ENCODE measurements around the gene ART4. TPM values are rescaled to one million over a fixed set of nuclear protein-coding genes. Genes with fewer than 3 reads are reported as not detected.

The ART4 gene
- total and polyA plus RNA-seq, 5 donors from 2014 or later = not detected

- DNase-seq (no peak), ATAC-seq (ENCODE audit: low read depth in 2 of 2) (no peak)
- H3K36me3 ChIP-seq (ENCODE audit: control insufficient read depth, insufficient read depth, low read length) = no peaks in the 10 kb centered on the region
- no peaks in the 10 kb centered on the region for H3K27me3 ChIP-seq (ENCODE audit: control insufficient read depth, insufficient read depth, low read length)
- peaks cover 0 to 8% (median 5%) of the 10 kb centered on the region in 7 donors for H3K9me3 Mint-ChIP-seq
- H3K4me1 ChIP-seq (ENCODE audit: control insufficient read depth, insufficient read depth, low read length, poor library complexity, severe bottlenecking) = no peaks in the 10 kb centered on the region
- no peak overlapping the region for H3K27ac ChIP-seq (ENCODE audit: insufficient read depth, low read length, poor library complexity, severe bottlenecking)
- H3K4me3 ChIP-seq (ENCODE audit: low read depth, low read length) = no peak overlapping the region
- H3K36me3 Mint-ChIP-seq = no peaks in the 10 kb centered on the region
- H3K4me3 Mint-ChIP-seq = no peak overlapping the region
- H3K9me3 ChIP-seq (ENCODE audit: control insufficient read depth in 2 of 2, low read length in 2 of 2) = no peaks in the 10 kb centered on the region
- peaks cover 9% of the 10 kb centered on the region for H3K27me3 Mint-ChIP-seq
- H3K27ac Mint-ChIP-seq = peak overlapping the region in 1 of 3 donors; percentile 21
- H3K4me1 Mint-ChIP-seq = peaks cover 0 to 8% (median 2%) of the 10 kb centered on the region in 4 donors
Observed at GRCh38 chr12:14871247-14871646, 27.9 kb upstream of the ART4 start.

GRCh38 chr12:14868916-14869506 lies 25.7 kb upstream of the ART4 start:
- Histone ChIP-seq H3K27ac (ENCODE audit: insufficient read depth, low read length, poor library complexity, severe bottlenecking) (no peak overlapping the region), H3K4me1 (ENCODE audit: control insufficient read depth, insufficient read depth, low read length, poor library complexity, severe bottlenecking) (no peaks in the 10 kb centered on the region), H3K9me3 (ENCODE audit: control insufficient read depth in 2 of 2, low read length in 2 of 2) (no peaks in the 10 kb centered on the region), H3K27me3 (ENCODE audit: control insufficient read depth, insufficient read depth, low read length) (no peaks in the 10 kb centered on the region), H3K4me3 (ENCODE audit: low read depth, low read length) (no peak overlapping the region), H3K36me3 (ENCODE audit: control insufficient read depth, insufficient read depth, low read length) (no peaks in the 10 kb centered on the region)
- Mint-ChIP-seq H3K27ac (no peak overlapping the region), H3K9me3 (peaks cover 0 to 13% (median 7%) of the 10 kb centered on the region in 7 donors), H3K4me3 (no peak overlapping the region), H3K4me1 (peaks cover 0 to 8% (median 2%) of the 10 kb centered on the region in 4 donors), H3K27me3 (peaks cover 9% of the 10 kb centered on the region), H3K36me3 (no peaks in the 10 kb centered on the region)
- ATAC-seq (ENCODE audit: low read depth in 2 of 2) (no peak), DNase-seq (no peak)

DNA sequence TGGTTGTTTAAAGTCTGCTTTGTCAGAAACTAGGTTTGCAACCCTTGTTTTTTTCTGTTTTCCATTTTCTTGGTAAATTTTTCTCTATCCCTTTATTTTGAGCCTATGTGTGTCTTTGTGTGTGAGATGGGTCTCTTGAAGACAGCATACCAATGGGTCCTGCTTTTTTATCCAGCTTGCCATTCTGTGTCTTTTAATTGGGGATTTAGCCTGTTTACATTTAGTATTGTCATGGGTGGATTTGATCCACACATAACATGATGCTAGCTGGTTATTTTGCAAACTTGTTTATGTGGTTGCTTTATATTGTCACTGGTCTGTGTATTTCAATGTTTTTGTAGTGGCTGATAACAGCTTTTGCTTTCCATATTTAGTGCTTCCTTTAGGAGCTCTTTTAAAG lies 17.2 kb upstream of the ART4 start:
- Histone ChIP-seq H3K4me1 (ENCODE audit: control insufficient read depth, insufficient read depth, low read length, poor library complexity, severe bottlenecking) (no peaks in the 10 kb centered on the region), H3K9me3 (ENCODE audit: control insufficient read depth in 2 of 2, low read length in 2 of 2) (peaks cover 6 to 12% of the 10 kb centered on the region in 2 experiments), H3K27me3 (ENCODE audit: control insufficient read depth, insufficient read depth, low read length) (peaks cover 2% of the 10 kb centered on the region), H3K27ac (ENCODE audit: insufficient read depth, low read length, poor library complexity, severe bottlenecking) (no peak overlapping the region), H3K4me3 (ENCODE audit: low read depth, low read length) (no peak overlapping the region), H3K36me3 (ENCODE audit: control insufficient read depth, insufficient read depth, low read length) (no peaks in the 10 kb centered on the region)
- H3K9me3 Mint-ChIP-seq = peaks cover 2 to 19% (median 11%) of the 10 kb centered on the region in 7 donors
- peaks cover 0 to 4% (median 0%) of the 10 kb centered on the region in 4 donors for H3K4me1 Mint-ChIP-seq
- no peak overlapping the region for H3K4me3 Mint-ChIP-seq
- DNase-seq (no peak), ATAC-seq (ENCODE audit: low read depth in 2 of 2) (no peak)
- H3K27ac Mint-ChIP-seq = peak overlapping the region in 1 of 3 donors; percentile 61
- peaks cover 8% of the 10 kb centered on the region for H3K27me3 Mint-ChIP-seq
- peaks cover 4% of the 10 kb centered on the region for H3K36me3 Mint-ChIP-seq

GRCh38 chr12:14858513-14858912 lies 15.2 kb upstream of the ART4 start:
- H3K36me3 ChIP-seq (ENCODE audit: control insufficient read depth, insufficient read depth, low read length) = no peaks in the 10 kb centered on the region
- Mint-ChIP-seq H3K27ac (no peak overlapping the region), H3K9me3 (peaks cover 2 to 19% (median 11%) of the 10 kb centered on the region in 7 donors), H3K4me3 (no peak overlapping the region), H3K36me3 (peaks cover 4% of the 10 kb centered on the region), H3K4me1 (peaks cover 0 to 4% (median 0%) of the 10 kb centered on the region in 4 donors), H3K27me3 (peaks cover 4% of the 10 kb centered on the region)
- H3K9me3 ChIP-seq (ENCODE audit: control insufficient read depth in 2 of 2, low read length in 2 of 2) = peaks cover 6 to 12% of the 10 kb centered on the region in 2 experiments
- no peak for ATAC-seq (ENCODE audit: low read depth in 2 of 2)
- no peak for DNase-seq
- no peak overlapping the region for H3K4me3 ChIP-seq (ENCODE audit: low read depth, low read length)
- no peak overlapping the region for H3K27ac ChIP-seq (ENCODE audit: insufficient read depth, low read length, poor library complexity, severe bottlenecking)
- H3K4me1 ChIP-seq (ENCODE audit: control insufficient read depth, insufficient read depth, low read length, poor library complexity, severe bottlenecking) = no peaks in the 10 kb centered on the region
- peaks cover 2% of the 10 kb centered on the region for H3K27me3 ChIP-seq (ENCODE audit: control insufficient read depth, insufficient read depth, low read length)

GRCh38 chr12:14854586-14855183 lies 11.4 kb upstream of the ART4 start:
- Histone ChIP-seq H3K36me3 (ENCODE audit: control insufficient read depth, insufficient read depth, low read length) (no peaks in the 10 kb centered on the region), H3K27ac (ENCODE audit: insufficient read depth, low read length, poor library complexity, severe bottlenecking) (no peak overlapping the region), H3K4me3 (ENCODE audit: low read depth, low read length) (no peak overlapping the region), H3K4me1 (ENCODE audit: control insufficient read depth, insufficient read depth, low read length, poor library complexity, severe bottlenecking) (no peaks in the 10 kb centered on the region), H3K27me3 (ENCODE audit: control insufficient read depth, insufficient read depth, low read length) (no peaks in the 10 kb centered on the region), H3K9me3 (ENCODE audit: control insufficient read depth in 2 of 2, low read length in 2 of 2) (peaks cover 0 to 5% of the 10 kb centered on the region in 2 experiments)
- Mint-ChIP-seq H3K27ac (no peak overlapping the region), H3K27me3 (peaks cover 4% of the 10 kb centered on the region), H3K4me1 (peaks cover 0 to 4% (median 0%) of the 10 kb centered on the region in 4 donors), H3K4me3 (no peak overlapping the region), H3K36me3 (no peaks in the 10 kb centered on the region), H3K9me3 (peaks cover 0 to 12% (median 5%) of the 10 kb centered on the region in 7 donors)
- DNase-seq (no peak), ATAC-seq (ENCODE audit: low read depth in 2 of 2) (no peak)

GRCh38 chr12:14853961-14854360 lies 10.6 kb upstream of the ART4 start:
- H3K36me3 ChIP-seq (ENCODE audit: control insufficient read depth, insufficient read depth, low read length) = no peaks in the 10 kb centered on the region
- H3K4me3 Mint-ChIP-seq = no peak overlapping the region
- H3K27ac ChIP-seq (ENCODE audit: insufficient read depth, low read length, poor library complexity, severe bottlenecking) = no peak overlapping the region
- H3K4me1 Mint-ChIP-seq = peaks cover 0 to 4% (median 0%) of the 10 kb centered on the region in 4 donors
- DNase-seq = no peak
- H3K36me3 Mint-ChIP-seq = no peaks in the 10 kb centered on the region
- H3K4me1 ChIP-seq (ENCODE audit: control insufficient read depth, insufficient read depth, low read length, poor library complexity, severe bottlenecking) = no peaks in the 10 kb centered on the region
- no peaks in the 10 kb centered on the region for H3K9me3 ChIP-seq (ENCODE audit: control insufficient read depth in 2 of 2, low read length in 2 of 2)
- H3K9me3 Mint-ChIP-seq = peaks cover 0 to 5% (median 0%) of the 10 kb centered on the region in 7 donors
- peaks cover 4% of the 10 kb centered on the region for H3K27me3 Mint-ChIP-seq
- H3K4me3 ChIP-seq (ENCODE audit: low read depth, low read length) = no peak overlapping the region
- ATAC-seq (ENCODE audit: low read depth in 2 of 2) = no peak
- H3K27me3 ChIP-seq (ENCODE audit: control insufficient read depth, insufficient read depth, low read length) = no peaks in the 10 kb centered on the region
- H3K27ac Mint-ChIP-seq = no peak overlapping the region

GRCh38 chr12:14852880-14853279 lies 9.6 kb upstream of the ART4 start:
- peaks cover 0 to 5% (median 0%) of the 10 kb centered on the region in 7 donors for H3K9me3 Mint-ChIP-seq
- H3K4me1 ChIP-seq (ENCODE audit: control insufficient read depth, insufficient read depth, low read length, poor library complexity, severe bottlenecking) = no peaks in the 10 kb centered on the region
- H3K36me3 ChIP-seq (ENCODE audit: control insufficient read depth, insufficient read depth, low read length) = no peaks in the 10 kb centered on the region
- no peaks in the 10 kb centered on the region for H3K27me3 ChIP-seq (ENCODE audit: control insufficient read depth, insufficient read depth, low read length)
- DNase-seq = no peak
- H3K27me3 Mint-ChIP-seq = no peaks in the 10 kb centered on the region
- H3K36me3 Mint-ChIP-seq = no peaks in the 10 kb centered on the region
- no peak overlapping the region for H3K4me3 Mint-ChIP-seq
- no peak for ATAC-seq (ENCODE audit: low read depth in 2 of 2)
- no peak overlapping the region for H3K4me3 ChIP-seq (ENCODE audit: low read depth, low read length)
- no peak overlapping the region for H3K27ac ChIP-seq (ENCODE audit: insufficient read depth, low read length, poor library complexity, severe bottlenecking)
- peak overlapping the region in 2 of 3 donors; percentile 31 to 92 for H3K27ac Mint-ChIP-seq
- H3K9me3 ChIP-seq (ENCODE audit: control insufficient read depth in 2 of 2, low read length in 2 of 2) = no peaks in the 10 kb centered on the region
- peaks cover 0 to 4% (median 0%) of the 10 kb centered on the region in 4 donors for H3K4me1 Mint-ChIP-seq
